ENCODE measurements around the gene PHF21A.
"Not testable (repeated sequence)": the region's sequence is repeated elsewhere in the genome, so short reads cannot be mapped to it uniquely, and the experiment has no call there.

Gene PHF21A

DNA sequence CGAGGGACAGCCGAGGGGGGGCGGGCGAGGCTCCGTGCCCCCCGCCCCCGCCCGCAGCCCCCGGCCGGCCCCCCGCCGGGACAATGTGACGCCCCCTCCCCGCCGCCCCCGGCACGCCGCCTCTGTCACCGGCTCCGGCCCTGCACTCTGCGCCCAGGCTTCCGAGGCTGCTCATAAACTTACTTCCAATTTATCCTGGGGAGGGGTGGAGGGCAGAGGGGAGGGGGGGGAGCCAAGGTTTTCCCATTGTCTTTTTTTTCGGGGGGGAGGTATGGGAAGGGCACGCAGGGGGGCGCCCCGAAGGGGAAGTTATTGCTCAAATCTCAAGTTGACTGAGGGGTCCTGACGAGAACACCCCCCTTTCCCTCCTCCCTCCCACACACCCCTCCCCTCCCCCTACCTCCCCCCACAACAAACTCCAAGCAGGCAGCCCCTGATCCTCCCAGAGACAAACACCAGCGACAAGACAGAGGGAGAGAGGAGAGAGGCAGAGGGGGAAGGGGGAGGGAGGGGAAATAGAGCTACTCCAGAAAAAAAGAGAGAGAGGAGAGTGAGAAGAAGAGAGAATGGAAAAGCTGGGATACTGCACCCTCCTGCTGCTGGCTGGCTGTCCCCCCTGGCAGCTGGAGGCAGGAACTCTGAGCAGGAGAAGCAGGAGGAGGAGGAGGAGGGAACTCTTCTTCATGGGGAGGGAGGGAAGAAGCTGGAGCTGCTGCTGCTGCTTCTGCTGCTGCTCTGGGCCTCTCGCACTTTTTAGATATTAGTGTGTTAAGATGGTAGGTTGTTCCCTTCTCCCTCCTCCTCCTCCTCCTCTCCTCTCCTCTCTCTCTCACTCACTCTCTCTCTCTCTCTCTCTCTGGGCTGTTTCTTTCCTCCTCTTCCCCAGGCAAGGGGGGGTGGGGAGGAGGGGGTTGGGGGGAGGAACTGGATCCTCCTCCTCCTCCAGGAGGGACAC is 631 bp downstream of the PHF21A start:
- DNase-seq (ENCODE audit: low read depth): peak; percentile 66

DNA sequence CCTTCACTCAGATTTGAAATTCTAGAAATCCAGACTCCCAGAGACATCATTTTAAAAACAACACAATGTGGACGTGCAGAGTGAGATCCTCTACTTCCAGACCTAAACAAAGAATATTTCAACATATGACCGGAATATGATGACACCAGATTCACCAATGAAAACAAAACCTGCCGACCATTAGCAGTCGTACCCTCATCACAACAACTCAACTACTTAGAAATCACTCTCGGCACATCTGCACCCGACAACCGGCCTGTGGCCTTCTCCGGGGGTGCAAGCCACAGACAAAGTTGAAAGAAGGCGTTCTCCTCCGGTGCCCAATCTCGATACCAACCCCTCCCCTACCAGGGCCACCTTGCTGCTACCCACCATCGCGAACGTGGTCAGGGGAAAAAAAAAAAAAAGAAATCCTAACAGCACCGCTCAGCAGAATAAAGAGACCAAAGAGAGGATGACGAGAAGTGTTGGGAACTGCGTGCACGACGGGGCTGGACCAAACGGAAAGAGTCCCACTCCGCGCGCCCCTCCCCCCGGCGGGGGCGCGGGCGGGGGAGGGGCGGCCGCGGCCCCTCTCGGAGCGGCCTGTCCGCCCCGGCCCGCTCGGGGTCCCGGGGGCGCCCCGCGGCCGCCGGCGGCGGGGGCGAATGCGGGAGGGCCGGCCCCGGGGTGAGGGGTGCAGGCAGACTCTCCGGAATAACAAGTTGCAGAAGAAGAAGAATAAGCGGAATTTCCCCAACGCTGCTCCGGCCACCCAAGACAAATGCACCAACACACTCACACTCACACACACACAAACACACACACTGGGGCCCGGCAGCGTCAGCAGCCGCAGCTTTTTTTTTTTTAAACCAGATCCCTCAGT is 1.7 kb downstream of the PHF21A start:
- peak; percentile 37 for DNase-seq (ENCODE audit: low read depth)

DNA sequence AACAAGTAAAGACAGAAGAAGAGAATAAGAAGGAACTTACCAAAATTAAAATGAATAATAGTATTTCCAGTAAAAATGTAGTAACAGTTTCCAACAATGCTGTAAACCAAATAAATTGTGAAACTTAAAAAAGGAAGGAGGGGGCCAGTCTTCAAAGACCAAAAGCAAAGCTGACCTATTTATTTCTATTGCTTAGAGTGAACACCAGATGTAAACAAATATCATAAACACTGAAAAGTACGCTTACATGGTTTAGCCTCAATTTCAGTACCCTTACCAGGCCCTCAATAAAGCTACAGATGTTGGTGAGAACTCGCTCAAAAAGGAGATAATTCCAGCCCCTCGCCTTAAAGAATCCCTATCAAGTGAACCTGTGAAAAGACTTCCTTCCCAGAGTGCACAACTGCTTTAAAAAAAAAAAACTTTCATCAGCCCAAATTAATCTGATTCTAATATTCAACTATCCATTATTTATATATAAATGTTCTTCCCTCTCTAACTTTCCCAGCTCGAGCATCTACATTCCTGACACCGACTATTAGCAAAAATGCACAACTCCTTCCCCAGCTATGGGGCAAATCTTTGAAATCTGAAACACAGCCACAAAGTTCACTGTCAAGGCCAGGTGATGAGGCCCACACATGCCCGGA is 2.4 kb downstream of the PHF21A start:
- no peak for DNase-seq (ENCODE audit: low read depth)

DNA sequence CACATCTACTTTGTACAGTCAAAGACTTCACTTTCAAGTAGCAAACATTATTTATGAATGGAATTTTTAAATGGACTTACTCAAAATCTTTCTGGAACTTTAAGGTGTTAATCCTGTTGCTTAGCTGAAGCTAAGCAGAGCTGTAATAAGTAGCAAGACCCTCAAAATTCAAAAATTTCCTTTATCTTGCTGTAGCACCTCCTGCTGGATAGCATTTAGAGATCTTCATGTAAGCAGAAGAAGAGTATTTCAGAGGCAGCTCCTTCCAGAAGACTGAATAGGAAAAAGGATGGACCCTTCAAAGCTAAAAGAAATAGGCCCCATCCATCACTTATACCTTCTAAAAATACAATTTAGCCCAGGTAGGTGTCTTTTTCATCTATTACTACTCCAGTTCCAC is 3.4 kb downstream of the PHF21A start:
- peak; percentile 29 for DNase-seq (ENCODE audit: low read depth)

DNA sequence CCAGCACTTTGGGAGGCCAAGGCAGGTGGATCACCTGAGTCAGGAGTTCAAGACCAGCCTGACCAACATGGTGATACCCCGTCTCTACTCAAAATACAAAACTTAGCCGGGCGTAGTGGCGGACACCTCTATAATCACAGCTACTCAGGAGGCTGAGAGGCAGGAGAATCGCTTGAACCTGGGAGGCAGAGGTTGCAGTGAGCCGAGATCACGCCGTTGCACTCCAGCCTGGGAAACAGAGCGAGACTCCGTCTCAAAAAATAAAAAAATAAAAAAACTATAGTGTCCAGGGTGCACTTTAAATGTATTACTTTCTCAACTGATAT is 4.6 kb downstream of the PHF21A start:
- not testable (repeated sequence) for DNase-seq (ENCODE audit: low read depth)

DNA sequence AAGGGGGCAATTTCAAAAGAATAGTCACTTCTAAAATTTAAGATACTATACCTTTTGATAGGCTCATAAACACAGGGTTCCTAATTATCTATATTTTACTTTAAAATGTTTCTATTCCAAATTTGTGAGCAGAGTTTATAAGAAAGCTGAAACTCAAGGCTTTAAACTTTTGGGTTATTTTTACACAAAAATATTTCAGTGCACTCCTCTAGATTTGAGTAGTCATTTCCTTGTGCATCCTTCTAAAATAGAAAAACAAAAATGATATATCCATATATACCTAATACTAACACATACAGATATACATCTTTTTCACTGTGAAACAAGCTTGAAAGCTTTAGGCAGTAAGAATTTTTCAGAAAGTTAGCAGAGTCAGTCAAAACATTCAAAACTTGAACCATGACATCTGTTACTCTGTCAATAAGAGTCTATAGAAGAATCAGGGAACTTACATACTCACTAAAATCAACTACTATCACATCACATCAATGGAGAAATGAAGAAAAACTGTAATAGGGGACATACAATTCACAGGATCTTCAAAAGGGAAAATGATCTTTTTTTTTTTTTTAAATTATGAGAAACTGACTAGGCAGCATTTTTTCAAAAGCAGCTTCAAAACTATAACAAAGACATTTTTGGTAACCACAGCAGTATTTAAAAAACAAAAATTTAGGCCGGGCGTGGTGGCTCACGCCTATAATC is 5.1 kb downstream of the PHF21A start:
- DNase-seq (ENCODE audit: low read depth): no peak

DNA sequence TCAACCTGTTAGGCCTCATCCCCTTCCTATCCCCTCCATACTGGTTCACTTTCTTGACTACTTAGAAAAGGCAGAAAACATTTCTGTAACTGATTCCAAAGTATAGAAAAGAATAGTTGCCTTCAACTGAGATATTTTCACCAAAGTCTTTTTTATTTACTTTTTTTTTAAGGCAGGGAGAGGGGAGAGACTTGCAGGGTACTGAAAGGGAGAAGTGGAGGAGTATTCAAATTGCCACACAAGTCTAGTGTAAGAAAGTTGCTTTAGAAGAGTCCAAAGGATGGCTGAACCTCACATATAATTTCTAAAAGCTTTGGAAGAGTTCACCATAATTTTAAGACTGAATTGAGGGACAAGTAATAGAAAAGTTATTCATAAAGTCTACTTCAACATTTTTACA is 6.3 kb downstream of the PHF21A start:
- DNase-seq (ENCODE audit: low read depth): no peak

DNA sequence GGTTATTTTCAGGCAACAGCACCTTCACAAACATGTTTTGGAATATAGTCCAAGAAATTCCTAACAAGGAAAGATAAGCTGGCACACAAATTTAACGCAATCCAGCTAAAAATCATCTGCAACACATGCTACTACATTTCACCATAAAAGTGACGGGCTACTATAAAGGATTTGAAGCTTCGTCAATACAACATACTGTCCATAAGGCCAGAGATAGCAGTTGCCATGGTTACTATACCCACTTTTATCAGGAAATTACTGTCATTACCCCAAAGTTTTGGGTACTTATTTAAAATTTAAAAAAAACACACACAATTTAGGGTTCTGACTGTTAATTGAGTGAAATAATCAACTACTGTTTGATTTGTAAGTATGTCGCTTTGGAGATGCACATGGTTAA is 6.9 kb downstream of the PHF21A start:
- no peak for DNase-seq (ENCODE audit: low read depth)

DNA sequence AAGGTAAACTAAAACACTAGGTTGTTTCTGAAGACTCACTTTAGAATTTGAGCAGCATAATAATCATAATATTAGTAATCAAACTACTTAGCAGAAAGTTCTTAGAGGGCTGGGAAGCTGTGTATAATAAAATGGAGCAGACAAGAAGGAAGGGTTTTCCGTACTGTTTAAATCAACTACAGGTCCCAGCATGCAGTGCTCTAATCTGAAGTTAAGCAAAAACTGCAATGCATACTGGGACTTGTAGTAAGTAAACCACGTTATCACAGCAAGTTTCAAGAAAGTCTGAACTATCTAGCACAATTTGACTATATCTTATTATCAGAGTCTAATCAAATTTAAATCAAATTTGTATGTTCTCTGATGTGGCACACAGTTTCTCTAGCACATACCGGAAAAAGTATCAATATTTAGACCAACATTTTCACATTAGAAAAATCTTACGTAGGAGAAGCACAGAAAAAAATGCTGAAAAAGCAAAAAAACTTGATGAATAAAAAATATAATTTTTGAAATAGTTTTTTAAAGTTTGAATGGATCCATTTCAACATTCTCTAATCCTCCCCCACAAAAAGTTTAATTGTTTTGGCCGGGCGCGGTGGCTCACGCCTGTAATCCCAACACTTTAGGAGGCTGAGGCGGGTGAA is 8.2 kb downstream of the PHF21A start:
- DNase-seq (ENCODE audit: low read depth): peak; percentile 50

DNA sequence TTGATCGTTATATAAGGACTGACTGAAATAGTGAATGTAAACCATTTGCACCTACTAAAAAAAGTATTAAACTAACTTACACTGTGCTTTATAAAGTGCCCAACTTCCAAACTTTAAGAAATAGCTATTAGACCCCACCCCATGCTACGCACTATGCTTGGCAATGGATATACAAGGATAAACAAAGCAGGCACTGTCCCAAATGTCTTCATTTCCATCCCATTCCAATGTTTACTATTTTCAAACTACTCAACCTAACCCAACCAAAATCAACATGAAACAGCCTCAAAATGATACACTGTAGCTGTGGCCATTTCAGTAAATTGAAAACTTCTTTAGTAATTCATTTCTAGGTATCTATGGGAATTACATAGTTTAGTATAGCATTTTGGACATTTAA is 12.5 kb downstream of the PHF21A start:
- DNase-seq (ENCODE audit: low read depth): no peak

DNA sequence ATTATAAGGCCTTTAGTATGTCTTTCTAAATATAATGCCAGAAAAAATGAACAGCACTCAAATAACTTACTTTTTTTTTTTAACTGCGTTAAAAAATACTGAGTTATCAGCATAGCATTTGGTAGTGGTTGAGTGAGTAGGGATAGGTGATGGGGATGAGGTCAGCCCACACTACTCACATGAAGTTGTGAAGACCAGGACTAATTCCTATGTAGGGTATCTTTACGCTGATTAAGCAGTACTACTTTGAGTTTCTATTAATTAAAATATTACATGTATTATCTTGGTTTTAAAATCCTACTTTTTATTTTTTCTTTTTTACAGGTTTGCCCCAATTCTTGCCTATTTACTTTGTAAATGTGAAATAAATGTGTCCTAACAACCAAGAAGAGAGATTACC is 13.5 kb downstream of the PHF21A start:
- no peak for DNase-seq (ENCODE audit: low read depth)

DNA sequence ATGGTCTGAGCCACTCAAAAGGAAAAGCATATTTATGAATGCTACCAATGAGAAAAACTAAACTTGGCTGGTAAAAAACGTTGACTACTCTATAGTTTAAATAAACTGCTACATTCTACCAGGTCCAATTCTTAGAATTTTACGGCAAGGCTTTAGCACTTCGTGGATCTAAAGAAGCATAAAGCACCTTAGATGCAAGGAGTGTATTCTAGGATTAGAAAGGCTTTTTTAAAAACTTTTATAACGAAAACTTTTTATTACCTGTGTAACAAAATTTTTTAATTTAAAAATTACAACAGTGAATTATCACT is 13.9 kb downstream of the PHF21A start:
- no peak for DNase-seq (ENCODE audit: low read depth)

DNA sequence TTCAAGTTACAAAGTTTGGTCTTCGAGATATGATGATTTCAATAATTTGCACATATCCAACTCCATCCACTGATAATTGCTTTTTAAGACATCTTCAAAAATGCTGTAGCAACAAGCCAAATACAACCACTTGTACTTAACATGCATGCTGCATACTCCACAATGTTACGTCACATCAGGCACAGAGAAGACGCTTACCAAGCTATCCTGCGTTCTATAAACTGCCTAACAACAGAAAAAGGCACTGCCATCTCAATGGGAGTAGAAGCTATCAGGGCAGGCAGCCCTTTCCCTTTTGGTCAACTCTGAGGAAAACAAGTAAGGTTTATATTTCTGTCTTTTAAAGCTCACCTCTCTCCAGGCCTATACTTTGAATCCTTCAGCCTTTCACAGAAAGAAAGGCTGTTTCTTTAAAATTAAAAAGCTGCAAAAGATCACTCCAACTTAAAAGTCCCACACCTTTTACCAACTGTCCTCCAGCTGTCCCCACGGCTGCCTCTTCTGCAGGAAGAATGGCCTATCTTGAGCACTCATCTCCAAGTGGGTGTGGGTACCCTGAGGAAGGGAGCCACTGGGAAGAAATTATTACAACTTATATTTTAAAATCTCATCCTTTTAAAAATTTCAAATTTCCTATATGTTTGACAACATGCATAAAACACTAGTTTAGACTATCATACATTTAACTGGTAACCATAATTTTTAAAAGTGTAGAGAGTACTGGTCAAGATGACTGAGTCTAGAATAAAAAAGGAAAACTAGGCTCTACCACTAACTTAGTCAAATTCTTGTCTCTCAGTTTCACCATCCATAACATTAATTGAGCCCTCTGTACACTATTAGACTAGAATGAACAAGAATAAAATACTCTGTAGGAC is 14.5 kb downstream of the PHF21A start:
- DNase-seq (ENCODE audit: low read depth): no peak

DNA sequence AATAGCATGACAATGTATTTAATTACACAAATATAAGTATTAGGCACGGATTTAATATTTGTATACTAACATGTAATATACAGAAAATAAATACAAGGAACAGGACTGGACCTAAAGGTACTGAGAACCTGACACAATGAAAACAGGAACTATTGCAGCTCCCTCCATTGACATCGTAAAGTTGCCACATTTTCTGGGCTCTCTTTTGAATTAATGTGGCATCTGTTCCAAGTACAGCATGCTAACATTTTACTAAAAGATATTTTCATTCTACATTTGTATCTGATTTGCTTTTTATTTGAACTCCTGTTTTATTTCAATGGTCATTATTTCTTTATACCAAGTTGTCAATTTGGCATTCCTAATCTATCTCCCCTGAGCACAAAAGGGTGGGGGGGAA is 15.3 kb downstream of the PHF21A start:
- no peak for DNase-seq (ENCODE audit: low read depth)

DNA sequence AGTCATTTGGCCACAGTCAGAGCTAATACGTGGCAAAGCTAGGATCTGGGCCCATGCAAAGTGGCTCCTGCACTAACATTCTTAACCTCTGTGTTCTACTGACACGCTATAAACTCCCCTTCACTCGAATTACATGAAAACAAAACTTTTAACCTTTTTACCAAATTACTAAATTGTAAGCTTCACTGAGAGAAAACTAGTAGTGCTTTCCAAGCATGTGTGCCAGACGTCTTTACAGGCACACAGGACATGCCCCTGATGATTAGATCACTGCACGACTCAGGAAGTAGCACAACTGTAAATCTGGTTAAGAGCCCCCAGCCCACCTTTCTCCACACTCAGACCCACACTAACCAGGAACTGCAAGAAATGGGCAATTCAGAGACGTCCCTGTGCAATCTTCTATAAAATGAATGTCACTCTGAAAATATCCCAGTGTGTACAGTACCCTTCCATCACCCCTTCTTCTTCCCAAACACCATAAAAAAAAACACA is 16.1 kb downstream of the PHF21A start:
- DNase-seq (ENCODE audit: low read depth): no peak

DNA sequence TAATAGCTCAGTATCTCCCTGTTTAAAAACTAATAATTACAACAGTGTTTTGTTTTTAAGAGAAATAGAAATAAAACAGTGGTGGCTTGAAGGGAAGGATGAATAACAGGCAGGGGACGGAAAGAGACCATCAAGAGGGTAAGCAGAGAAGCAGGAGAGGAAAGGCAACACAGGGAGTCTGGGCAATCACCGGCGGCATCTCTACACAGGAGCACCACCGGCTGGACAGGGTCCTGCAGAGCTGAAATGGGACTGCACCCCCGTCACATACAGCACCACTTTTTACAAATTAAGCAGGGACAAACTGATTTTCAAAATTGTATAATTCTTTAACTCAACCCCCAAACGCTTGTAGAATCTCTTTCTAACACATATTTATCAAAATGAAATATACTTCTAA is 18.4 kb downstream of the PHF21A start:
- no peak for DNase-seq (ENCODE audit: low read depth)

DNA sequence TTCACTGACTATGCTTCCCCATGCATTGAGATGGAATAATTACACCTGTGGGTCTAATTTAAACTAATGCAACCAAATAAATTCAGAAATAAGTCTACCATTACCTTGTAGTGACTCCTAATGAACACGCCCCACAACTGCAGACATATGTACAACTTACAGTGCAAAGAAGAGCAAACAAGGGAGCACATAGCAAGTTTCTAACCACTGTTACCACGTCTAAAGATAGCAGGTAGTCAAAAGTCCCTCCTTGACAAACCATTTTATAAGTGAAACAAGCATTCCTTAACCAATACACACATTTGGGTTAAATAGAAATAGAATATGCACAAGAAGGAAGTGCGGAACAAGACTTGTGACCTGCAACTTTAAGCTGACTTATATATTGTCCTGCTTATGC is 20.6 kb downstream of the PHF21A start:
- no peak for DNase-seq (ENCODE audit: low read depth)

DNA sequence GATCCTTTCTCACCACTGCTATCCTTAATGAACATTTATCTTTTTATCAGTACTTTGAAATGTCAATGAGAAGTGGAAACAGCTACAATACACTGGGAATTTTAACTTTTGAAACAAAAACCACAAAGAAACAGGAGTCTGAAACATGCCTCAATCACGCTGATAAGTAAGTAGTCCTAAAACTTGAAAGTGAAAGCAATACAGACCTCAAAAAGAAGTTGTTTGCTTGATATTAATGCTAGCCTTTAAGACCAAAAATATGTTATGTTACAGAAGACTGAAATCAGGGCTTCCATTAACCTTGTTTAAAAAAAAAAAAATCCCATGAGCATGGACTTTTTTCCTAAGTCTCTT is 21.3 kb downstream of the PHF21A start:
- no peak for DNase-seq (ENCODE audit: low read depth)

DNA sequence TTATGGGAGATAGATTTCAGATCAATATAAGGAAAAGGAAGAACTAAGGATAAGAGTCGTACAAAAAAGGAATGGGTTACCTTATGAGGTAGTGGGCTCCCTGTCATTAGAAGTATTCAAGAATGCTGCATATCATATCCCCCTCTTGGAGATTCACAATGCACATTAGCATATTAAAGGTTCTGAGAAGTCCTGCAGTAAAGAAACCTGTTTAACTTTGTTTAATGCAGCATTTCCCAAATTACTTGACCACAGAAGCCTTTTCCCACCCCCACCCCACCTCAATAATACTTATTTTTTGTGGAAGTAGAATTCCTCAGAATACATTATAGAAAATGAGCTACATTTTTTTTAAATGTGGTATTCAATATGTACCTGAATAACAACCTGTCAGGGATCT is 30.9 kb downstream of the PHF21A start:
- no peak for DNase-seq (ENCODE audit: low read depth)

DNA sequence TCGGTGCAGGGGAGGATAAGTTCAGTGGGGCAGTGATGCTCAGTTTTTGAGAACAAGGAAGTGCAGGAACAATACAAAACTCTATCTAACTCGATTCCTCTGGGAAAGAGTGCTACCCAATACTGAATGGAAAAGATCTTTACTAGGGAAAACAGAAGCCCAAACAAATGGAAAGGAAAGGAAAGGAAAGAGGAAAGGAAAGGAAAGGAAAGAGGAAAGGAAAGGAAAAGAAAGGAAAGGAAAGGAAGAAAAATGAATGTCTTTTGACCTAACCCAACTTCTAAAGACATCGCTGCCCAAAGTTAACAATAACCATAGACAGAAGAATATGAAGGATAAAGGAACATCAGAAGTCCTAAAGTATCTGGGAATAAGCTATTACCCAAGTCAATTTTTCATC is 41.6 kb downstream of the PHF21A start:
- no peak for DNase-seq (ENCODE audit: low read depth)

DNA sequence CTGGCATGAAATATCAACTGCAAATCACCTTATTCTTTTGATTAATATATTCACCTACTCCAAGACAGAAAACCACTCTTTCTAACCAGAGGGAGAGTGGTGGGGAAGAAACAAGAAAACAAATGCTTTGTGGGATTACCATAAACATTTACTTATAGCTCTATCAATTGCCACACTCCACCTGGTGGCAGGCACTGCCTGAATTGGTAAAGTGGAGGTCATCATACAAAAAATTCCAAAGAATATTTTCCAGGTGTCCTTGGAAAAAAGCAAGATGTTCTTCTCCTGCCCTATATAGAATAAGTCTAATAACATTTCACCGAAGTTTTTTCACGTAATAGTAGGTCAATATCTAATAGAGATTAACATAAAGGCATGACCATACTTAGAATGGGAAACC is 45.3 kb downstream of the PHF21A start:
- no peak for DNase-seq (ENCODE audit: low read depth)
